ENCODE measurements around the gene CFLAR.
"Not testable (repeated sequence)": the region's sequence is repeated elsewhere in the genome, so short reads cannot be mapped to it uniquely, and the experiment has no call there.

Gene CFLAR

DNA sequence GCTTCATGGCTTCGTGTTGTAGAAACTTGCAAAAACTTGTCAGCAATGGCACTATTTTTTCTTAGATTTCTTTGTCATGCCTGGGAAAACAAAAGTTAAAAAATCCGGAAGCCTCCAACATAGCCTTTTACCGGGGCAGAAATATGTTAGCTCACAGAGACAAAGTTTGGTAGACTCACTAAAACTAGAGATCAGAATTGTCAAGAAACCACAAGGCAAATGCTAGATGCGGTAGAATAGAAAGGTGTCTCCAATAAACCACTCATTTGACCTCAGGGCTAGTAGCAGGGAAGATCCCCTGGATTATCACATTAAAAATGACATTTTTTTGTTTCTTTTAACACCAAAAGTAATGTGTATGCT lies 67.4 kb downstream of the CFLAR start:
- peak in 1 of 3 donors; percentile 42 for DNase-seq

DNA sequence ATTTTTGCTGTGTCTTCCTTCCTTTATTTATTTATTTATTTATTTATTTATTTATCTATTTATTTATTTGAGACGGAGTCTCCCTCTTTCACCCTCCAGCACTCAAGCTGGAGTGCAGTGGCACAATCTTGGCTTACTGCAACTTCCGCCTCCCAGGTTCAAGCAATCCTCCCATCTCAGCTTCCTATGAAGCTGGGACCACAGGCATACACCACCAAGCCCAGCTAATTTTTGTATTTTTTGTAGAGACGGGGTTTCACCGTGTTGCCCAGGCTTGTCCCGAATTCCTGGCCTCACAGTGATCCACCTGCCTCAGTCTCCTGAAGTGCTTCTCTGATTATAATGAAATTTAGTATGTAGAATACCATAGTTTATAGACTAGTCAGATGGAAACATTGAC lies 67.9 kb downstream of the CFLAR start:
- DNase-seq, result peak in 1 of 3 donors; percentile 46

DNA sequence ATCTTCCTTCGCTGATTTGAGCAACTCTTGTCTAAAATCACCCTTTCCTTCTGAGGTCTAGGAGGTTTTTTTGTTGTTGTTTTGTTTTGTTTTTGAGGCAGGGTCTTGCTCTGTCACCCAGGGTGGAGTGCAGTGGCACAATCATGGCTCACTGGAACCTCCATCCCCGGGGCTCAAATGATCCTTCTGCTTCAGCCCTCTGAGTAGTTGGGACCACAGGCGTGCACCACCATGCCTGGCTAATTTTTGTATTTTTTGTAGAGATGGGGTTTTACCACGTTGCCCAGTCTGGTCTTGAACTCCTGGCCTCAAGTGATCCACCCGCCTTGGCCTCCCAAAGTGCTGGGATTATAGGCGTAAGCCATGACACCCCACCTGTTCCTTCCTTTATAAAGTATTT lies 68.3 kb downstream of the CFLAR start:
- DNase-seq, result not testable (repeated sequence)

DNA sequence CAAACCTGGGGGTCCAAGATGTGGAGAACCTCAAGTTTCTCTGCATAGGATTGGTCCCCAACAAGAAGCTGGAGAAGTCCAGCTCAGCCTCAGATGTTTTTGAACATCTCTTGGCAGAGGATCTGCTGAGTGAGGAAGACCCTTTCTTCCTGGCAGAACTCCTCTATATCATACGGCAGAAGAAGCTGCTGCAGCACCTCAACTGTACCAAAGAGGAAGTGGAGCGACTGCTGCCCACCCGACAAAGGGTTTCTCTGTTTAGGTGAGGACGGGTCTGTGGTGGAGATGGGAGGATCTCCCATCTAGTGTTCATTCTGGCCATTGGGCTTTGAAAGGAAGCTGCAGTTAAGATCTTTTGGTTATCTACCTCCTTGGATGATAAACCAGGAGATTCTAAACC lies 69.9 kb downstream of the CFLAR start:
- DNase-seq, result no peak

DNA sequence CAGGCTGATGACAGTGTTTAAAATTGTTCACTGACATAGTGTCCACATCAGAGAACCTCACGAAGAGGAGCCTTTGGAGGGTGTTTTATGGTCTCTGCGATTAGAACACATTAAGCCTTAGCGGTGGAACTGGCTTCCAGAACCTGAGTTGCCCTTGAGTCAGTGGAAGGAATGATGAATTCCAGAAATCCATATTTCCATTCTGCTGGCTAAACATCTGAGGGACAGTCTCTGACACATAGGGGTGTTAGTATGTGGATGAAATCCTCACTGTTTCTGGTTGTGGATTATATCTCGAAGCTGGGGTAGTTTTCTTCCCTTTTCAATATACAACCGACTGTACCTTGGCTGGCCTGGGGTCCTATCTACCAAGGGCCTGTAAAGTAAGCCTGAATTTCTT lies 71.0 kb downstream of the CFLAR start:
- DNase-seq, result no peak

DNA sequence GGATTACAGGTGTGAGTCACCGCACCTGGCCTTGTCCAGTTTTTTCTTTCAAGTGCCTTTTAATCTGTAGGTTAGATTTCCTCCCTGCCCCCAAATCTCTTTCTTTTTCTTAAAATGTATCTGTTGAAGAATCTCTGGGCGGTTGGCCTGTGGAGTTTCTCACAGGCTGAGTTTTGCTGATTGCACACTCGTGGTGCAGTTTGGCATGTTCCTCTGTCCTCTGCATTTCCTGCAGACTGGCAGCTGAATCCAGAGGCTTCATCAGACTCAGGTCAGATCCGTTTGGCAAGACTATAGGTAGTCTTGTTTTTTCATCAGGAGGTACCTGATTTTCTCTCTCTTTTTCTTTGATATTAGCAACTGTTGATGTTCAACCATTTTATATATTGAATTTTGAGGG lies 72.5 kb downstream of the CFLAR start:
- DNase-seq, result peak in 1 of 3 donors; percentile 6

DNA sequence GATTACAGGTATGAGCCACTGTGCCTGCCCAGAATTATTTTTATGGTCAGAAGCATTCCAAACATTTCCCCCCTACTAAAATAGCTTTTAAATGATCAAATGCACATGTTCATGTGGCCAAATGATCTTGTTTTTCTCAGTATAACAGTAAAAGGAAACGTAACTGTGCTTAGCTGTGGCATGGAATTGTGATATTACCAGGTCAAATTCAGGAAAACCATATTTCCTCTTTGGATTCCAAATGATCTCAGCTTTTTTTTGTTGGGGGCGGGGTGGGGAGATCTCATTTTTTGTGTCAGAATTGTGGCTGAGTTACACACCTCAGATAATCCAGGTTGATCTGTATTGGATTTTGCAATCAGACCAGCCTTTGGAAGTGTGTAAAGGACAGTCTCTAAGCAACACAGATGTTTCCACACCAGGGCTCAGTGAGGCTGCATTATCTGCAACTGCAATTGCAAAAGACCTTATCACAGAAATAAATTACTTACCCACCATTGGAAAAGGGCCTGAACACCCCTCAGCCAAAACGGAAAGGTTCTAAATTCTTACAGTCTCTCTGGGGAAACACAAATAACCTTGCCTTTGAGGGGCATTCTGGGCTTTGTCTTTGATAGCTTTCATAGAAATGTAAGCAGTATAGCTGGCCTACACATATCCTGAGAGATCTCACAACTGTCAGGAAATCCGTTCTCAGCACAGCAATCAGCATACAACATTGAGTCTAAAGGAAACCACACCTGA lies 75.3 kb downstream of the CFLAR start:
- no peak for DNase-seq

DNA sequence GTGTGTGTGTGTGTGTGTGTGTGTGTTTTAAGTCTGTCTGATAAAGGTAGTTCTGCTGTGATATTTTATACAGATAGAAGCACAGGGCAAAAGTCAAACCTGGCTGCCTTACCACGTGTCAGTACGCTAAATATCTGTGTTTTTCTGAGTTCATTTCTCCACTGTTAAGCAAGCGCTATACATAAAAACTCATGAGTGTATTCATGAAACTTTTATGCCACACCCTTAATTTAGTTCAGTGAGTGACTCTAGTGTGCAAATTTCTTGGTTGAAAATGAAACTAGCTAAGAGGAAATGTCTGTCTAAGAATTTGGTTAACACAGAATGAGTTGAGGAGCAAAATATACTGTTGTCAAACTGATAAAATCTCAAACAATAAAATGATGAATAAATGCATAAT lies 78.1 kb downstream of the CFLAR start:
- DNase-seq, result peak in 2 of 3 donors; percentile 67 to 72

DNA sequence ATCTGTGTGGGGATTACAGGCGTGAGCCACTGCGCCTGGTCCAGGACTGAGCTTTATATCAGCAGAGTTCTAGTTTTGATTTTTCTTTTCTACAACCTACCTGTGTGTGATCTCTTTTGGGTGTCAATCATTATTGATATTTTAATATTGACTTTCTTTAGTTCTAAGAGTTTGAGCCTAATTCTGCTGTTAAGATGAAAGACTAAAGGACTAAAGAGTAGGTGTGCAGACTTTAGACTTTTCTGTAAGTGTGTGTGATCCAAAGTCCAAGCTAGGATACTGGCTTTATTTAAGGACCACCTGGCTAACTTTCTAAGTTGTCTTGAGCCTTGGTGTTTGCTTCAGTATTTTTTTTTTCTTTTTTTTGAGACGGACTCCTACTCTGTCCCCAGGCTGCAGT lies 79.4 kb downstream of the CFLAR start:
- DNase-seq, result no peak

DNA sequence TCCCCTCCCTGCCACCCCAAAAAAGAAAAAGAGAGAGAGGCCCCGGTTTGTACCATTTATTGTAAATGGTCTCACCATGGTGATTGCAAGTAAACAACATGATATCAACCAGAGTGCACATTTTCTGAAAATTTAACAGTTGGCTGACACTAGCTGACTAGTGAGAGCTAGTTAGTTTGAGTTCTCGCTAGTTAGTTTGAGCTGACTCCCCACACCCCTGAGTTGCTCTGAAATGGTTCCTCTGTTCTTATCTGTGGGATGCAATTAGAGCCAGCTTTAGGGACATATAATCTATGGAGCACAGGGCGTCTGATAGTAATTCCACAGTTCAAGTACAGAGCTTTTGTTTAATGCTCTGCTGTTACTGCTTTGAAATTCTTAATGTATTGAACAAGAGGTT lies 80.0 kb downstream of the CFLAR start:
- DNase-seq, result no peak

DNA sequence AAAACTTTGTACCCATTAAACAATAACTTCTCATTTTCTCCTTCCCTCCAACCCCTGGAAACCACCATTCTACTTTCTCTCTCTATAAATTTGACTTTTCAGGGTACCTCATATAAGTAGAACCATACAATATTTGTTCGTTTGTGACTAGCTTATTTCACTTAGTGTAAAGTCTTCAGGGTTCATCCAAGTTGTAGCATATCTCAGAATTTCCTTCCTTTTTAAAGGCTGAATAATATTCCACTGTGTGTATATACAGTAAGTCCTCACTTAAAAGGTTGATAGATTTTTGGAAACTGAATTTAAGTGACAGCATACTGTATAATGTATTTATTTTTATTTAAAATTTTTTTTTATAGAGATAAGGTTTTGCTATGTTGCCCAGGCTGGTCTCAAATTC lies 80.8 kb downstream of the CFLAR start:
- DNase-seq, result no peak

DNA sequence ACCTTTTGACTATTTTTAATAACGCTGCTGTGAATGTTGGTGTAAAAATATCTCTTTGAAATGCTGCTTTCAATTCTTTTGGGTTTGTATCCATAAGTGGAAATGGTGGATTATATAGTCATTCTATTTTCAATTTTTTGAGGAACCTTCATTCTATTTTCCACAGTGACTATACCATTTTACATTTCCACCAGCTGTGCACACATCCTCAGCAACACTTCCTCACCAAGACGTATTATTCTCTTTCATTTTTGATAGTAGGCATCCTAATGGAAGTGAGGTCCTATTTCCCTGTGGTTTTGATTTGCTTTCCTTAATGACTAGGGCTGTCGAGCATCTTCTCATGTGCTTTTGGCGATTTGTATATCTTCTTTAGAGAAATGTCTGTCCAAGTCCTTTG lies 81.8 kb downstream of the CFLAR start:
- DNase-seq, result no peak

DNA sequence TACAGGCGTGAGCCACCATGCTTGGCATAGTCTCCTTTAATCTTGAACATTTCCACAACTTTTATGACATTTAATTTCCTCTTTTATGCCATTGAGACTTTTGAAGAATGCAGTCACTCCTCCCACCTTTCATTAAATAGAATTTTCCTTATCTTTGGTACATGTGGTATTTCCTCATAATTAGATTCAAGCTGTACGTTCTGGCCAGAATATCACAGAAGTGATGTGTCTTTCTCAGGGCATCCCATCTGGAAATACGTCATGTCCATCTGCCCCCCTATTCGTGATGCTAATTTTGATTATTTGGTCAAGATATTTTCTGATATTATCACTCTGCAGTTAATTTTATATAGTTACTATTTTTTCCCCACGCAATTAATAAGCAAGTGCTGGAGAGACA lies 83.9 kb downstream of the CFLAR start:
- no peak for DNase-seq

DNA sequence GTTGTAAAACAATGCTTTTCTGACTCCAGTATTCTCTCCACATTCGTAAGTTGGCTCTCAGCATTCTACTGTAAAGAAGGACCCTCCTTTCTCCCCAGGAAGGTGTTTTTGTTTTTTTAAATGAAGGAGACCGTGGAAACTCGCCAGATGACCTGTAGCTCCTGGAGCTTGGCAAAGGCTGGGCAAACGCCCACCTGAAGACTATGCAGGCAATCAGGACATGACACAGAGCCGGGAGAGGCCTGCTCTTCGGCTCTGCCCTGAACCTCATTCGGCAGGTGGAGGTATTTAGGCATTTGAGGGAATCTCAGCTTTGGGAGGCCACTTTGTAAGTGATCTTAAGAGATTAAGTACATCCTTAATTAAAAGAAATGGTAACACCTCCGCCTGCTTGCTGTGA lies 84.4 kb downstream of the CFLAR start:
- no peak for DNase-seq

DNA sequence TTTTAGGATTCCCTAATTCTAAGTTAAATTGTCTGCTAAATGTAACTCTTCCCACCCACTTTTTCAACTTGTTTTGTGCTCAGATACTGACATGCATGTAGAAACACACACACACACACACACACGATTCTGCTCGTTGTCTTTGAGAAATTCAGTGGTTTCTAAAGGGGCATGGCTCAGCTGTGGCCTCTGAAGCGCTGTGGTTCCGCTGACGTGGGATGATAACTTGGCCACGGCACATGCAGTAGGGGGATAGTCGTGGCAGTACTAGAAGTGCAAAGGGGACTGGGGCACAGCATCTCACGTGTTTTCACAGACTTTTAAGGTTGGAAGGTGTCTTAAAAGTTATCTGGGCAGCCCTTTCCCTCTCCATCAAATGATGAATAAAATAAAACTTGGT lies 85.4 kb downstream of the CFLAR start:
- DNase-seq, result no peak

DNA sequence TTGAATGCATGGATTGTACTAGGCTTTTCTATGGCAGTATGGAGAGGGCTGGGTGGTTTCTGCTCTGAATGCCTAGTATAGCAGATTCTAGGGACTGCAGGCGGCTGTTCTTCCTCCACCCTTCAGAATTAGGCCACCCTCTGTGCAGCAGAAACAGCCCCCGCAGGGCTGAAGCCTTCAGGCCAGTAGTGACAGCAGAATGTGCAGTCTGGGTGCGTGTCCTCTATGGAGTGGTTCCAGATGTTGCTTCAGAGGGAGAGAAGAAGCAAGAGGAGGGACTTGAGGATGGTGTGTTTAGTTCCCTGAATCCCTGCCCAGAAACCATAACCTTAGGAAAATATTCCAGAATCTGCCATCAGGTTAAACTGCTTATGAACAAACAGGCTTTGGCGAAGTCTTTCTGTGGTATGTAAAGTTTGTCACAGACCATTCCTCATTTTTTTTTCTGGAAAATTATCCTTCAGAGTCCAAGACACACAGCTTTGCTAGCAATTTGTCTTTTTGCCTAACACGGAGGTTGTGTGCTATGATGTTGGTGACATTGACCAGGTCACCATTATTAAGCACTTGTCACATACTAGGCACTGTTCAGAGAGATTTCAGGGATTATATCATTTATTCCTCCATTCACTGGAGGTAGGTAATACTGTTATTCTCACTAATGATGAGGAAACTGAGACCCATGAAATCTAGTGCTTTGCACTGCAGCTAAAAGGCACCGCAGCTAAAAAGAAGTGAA lies 88.1 kb downstream of the CFLAR start:
- no peak for DNase-seq

DNA sequence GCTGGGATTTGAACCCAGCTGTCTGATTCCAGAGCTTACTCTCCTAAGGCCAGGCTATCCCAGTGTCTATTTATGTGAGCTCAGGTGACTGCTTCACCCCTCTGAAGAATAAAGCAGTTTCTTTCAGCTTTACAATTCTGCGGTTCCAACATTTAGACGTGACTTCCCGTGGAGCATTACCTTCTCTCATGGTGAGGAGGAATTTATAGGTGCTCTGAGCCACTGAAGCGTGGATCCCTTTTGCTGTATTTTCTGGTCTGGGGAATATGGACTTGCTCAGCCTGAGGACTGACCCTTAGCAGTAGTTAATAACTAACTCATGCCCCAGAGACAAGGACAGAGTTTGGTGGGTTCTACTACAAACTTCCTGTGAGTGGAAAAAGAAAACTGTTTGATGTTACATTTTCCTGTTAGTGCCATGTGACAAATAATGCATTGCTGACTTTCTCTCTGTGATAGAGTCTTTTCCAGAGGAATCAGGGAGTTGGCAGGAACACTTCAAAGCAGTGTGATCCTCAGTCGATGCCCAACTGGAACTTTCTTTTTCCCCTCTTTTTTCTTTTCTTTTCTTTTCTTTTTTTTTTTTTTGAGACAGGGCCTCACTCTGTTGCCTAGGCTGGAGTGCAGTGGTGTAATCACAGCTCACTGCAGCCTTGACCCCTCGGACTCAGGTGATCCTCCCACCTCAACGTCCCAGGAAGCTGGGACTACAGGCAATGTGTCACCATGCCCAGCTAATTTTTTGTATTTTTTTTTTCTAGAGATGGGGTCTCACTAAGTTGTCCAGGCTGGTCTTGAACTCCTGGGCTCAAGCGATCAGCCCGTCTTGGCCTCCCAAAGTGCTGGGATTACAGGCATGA lies 88.9 kb downstream of the CFLAR start:
- DNase-seq, result no peak

DNA sequence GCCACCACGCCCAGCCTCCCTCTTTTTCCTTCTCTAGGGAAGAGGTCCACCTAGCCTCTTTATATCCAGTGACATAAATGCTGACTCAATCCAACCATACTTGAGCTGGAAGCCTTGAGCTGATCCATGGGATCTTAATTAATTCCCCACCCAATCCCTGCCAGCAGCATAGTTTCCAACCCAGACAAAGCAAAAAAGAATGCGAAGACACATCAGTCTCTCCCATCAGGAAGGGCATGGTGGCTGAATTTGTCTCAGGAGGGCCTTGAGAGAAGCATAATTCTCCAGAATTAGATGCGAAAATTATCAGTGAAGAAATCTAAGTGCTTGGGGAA lies 89.5 kb downstream of the CFLAR start:
- DNase-seq, result no peak

DNA sequence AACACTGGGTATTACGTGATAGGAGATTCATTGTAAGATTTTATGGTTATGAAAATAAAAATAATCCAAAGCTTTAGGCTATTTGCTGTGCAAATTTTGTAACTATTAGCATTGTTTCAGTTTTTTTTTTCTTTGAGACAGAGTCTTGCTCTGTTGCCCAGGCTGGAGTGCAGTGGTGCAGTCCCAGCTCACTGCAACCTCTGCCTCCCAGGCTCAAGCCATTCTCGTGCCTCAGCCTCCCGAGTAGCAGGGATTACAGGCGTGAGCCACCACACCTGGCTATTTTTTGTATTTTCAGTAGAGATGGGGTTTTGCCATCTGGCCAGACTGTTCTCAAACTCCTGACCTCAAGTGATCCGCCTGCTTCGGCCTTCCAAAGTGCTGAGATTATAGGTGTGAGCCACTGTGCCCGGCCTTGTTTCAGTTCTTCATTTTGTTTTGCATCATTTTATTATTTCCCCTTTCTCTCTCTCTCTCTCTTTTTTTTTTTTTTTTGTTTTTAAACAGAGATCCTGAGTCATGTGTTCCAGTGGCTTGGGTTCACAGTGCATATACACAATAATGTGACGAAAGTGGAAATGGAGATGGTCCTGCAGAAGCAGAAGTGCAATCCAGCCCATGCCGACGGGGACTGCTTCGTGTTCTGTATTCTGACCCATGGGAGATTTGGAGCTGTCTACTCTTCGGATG lies 92.7 kb downstream of the CFLAR start:
- DNase-seq, result peak; percentile 82 to 93 (median 88)

DNA sequence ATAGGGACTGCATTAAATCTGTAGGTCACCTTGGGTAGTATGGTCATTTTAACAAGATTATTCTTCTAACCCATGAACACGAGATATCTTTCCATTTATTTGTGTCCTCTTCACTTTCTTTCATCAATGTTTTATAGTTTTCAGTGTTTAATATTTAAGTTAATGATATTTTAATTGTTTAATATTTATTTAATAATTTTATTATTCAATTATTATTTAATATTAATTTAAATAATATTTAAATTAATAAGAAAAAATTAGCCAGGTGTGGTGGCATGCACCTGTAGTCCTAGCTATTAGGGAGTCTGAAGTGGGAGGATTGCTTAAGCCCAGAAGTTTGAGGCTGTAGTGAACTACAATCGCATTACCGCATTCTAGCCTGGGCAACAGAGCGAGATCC lies 100.0 kb downstream of the CFLAR start:
- DNase-seq, result no peak

DNA sequence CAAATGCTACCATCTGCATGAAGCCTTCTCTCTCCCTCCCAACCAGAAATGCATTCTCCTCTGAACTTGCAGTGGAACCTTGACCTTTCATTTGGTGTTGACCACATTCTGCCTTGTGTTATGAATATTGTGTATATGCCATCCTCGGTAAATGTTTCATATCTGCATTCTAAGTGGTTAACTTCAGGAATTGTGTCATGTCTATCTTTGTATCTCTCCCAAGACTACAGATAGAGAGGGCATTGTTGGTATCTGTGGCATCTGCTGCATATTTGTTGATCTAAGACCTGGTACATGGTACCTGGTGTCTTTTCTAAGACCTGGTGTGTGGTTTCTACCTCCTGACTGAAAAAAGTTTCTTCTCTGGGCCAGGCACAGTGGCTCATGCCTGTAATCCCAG lies 101.0 kb downstream of the CFLAR start:
- no peak for DNase-seq

DNA sequence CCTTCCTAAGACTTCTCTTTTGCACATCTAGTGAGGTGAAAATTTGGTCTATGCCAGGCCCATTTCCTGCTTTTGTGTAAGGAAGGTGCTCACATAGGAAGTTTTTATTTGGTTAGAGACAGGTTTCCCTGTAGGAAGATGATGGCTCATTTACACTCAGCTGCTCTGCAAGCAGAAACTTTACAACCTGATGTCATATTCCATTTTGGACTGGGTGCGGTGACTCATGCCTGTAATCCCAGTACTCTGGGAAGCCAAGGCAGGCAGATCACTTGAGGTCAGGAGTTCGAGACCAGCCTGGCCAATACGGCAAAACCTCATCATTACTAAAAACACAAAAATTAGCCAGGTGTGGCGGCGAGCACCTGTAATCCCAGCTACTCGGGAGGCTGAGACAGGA lies 102.8 kb downstream of the CFLAR start:
- peak; percentile 35 to 74 (median 59) for DNase-seq

Measured in suppressor macrophage treated with lipopolysaccharide for 1 hour (primary cell).